Stimulated activated CD8-positive, alpha-beta memory T cell treated with anti-CD3 and anti-CD28 coated beads, Interleukin-15, amount 100 ng/mL, for 4 hours (primary cell): ENCODE measurements around the gene DUOXA2.
"Not testable (repeated sequence)": the region's sequence is repeated elsewhere in the genome, so short reads cannot be mapped to it uniquely, and the experiment has no call there.

ENCODE experiments used
- DNase-seq, 2 donors: peaks; one replicate each; pipeline ENCODE4 v3.0.0-alpha.2; 2020; ENCODE audit warnings: low read depth in 2 of 2

The DUOXA2 gene

DNA sequence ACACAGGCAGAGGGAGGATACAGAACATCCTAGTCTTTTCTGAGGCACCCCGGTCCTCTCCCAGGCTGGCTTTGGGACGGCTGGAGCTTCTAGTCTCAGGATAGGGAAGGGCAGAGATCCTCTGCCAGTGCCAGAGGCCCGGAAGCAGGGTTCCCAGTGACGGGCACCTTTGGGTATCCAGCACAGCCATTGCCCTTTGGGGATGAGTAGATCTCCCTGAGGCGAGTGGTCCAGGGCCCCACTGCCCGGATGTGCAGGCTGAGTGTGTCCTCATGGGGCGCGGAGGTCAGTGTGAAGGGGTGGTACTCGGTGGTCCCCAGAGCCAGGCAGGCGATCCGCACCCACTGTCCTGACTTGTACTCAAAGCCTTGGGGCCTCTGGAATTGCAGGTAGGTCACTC, 18.5 kb upstream of the DUOXA2 start:
- no peak for DNase-seq

GRCh38 chr15:45097466-45097865, 16.7 kb upstream of the DUOXA2 start:
- DNase-seq = no peak

DNA sequence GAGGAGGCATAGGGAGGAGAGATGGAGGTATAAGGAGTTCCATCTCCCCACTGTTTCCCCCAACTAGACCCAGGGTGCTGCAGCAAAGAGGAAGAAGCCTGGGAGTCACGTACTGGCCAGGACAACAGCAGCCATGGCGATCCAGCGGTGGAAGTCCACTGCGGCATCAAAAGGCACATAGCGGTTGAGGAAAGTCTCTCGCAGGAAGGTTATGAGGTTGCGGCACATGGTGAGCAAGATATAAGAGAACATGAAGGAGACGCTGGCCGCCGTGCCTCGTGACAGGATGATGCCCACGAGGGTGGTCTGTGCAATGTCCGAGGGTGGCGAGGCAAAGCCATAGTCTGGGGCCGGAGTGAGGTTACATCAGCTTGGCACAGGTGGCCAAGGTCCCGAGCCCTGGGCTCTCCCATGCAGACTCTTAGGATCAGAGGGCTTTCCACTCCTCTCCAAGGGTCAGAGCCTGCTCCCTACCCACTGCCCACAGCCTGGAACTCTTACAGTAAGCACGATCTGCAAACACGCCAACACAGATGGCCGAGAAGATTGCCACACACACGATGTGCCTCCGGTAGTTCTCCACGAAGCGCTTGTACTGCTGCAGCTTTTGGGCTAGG, 14.5 kb upstream of the DUOXA2 start:
- no peak for DNase-seq

DNA sequence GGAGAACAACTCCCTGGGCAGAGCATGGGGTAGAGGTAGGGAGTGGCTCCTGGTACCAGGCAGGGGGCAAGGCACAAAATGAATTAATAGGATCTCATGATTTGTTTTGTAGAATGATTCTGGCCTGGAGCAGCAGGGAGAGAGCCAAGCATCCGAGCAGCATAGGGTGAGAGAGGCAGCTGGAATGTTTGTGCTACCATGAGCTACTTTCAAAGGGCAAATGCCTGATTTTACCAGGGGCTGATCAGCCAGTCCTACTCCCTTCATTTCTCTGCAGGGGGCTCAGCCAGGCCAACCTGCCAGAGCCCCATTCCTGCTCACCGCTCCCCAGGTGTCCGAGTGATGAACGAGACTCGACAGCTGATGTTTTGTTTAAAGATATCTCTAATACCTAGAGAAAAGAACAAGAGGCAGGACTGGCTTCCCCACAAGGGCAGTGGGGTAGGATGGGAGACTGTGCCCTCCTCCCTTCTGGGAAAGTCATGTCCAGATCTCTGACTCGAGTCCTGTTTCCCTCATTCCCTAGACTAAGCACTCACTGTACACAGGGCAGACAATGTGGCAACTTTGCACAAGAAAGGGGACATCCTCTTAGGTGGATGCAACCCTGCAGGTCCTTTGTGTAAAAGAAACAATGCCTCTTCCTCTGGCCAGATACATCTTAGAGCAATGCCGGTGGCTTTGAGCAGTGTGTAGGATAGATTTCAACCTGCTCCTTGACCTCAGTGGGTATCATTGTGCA, 13.1 kb upstream of the DUOXA2 start:
- DNase-seq = no peak

- DNase-seq = no peak
Observed at GRCh38 chr15:45101749-45102148, 12.4 kb upstream of the DUOXA2 start.

DNA sequence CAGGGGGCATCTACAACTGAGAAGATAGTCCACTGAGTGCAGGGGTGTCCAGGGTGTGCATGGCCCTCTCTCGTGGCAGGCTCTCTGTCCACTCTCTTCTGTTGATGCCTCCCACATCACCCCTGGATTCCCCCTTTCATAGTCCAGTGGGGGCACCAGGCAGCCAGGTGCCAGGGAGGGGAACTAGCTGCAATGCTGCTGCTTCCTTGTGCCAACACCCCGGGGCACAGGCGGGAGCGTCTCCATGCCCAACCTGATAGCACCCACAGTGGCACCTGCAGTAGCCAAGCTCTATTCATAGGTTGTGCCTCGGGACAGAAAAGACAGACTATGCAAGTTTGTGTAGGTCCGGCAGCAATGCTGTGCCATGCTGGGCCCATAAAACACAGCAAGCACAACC, 11.9 kb upstream of the DUOXA2 start:
- no peak for DNase-seq

GRCh38 chr15:45104170-45104569, 10.0 kb upstream of the DUOXA2 start:
- not testable (repeated sequence) for DNase-seq

GRCh38 chr15:45105586-45105985, 8.5 kb upstream of the DUOXA2 start:
- DNase-seq = no peak

DNA sequence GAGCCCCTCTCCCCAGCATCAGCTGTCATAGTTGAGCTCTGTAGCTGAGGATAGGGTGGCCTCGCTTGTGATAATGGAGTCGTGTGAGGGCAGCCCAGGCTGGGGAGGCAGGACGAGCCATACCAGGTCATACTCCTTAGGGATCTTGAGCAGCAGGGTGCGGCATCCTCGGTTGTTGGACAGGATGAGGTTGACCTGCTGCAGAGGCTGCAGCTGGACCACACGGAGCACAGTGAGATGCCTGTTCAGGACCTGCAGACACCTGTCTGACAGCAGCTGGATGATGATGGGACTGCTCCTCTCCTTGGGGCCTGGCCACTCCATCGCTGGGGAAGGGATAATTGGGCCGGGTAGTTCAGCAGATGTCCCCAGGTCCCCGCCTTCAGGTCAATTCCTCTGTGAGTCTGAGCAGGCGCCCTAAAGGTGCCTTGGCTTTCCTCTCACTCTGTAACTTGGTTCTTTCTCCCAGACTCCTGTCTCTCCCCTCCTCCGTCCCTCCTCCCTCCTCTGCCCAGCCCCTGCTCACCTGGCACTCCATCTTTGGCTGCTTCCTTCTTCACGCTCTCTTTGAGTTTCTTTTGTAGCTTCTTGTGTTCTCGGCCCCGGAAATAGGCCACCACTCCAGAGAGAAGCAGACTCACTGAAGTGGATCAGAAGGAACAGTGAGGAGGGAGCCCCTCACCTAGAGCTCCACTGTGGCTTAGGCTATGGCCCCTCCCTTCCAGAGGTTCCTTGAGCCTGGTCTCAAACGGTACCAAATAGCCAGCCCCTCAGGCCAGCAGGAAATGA, 7.9 kb upstream of the DUOXA2 start:
- no peak for DNase-seq

DNA sequence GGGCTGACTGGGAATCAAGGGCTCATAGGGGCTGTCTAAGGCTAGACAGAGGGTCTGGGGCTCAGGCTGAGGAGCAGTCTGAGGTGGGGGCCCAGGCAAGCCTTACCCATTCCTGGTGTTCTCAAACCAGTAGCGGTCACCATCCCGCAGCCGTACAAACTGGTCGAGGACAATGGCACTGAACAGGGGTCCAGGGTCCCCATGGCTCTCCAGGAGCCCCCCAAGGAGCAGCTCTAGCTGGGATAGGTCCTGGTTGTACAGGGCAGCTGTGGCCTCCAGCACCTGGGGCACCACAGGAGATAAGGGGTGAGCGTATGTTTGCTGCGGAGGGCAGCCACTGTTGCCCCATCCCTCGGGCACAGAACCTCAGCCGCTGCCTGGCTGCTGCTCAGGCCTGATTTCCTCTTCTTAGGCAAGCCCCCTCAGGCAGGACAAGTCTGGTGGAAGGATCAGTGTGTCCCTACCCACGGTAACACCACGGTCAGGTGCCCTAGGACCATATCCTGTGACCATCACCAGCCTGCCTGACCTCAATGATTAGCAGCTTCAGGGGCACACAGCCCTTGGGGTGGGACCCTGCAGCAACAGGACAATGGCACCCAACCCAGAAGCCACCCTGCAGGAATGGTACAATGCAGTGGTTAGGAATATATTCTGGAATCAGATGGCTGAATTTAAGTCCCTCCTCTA, 6.0 kb upstream of the DUOXA2 start:
- no peak for DNase-seq

GRCh38 chr15:45110256-45110820, 3.8 kb upstream of the DUOXA2 start:
- no peak for DNase-seq

DNA sequence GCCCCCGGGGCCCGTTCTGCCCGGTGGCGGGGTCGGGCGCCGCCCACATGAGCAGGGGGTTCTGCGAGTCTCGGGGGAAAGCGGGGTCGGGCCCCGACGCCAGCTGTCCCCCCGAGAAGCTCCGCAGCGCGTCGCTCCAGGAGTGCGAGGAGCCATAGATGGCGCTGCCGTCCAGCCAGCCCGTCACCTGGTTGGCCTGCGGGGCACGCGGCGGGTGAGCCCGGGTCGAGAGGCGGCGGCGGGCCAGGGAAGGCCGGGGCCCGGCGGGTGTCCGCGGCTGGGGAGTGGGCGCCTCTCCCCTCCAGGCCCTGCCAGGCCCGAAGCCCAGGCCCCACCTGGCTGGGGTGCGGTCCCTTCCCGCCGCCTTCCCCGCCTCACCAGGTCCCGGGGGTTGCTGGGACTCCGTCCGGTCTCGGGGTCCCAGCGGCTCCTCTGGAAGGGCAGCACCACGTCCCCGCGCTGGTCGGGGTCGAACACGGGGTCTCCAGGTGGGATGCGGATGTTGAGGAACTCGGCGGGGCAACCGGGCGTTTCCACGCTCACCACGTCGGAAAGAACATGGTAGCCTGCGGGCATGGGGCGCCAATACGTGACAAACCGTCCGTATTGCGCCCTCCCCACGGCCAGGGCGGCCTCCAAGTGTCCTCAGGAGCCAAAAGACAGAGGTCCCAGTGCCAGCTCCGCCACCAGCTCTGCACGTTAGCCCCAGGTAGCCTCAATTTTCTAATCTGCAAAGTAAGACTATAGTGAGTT, 2.6 kb upstream of the DUOXA2 start:
- DNase-seq = no peak

DNA sequence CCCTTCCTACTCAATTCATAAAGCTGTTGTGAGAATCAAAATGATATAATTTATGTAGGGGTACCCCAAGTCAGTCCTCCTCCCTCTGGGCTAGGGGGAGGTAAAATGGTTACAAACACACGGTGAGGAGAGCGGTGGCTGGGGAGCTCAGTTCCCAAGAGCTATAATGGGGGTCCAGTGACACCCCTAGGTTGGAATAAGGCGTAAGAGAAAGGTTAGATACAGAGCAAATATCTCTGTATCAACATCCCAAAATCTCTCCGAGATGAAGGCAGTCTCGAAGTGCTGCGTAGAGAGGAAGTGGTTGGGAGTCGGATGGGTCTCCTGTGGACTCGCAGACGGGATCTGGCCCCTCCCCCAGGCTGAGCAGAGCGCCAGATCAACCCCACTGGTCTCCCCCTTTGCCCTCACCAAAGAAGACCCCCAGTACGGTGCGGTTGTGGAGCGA, 2.0 kb upstream of the DUOXA2 start:
- DNase-seq = no peak

DNA sequence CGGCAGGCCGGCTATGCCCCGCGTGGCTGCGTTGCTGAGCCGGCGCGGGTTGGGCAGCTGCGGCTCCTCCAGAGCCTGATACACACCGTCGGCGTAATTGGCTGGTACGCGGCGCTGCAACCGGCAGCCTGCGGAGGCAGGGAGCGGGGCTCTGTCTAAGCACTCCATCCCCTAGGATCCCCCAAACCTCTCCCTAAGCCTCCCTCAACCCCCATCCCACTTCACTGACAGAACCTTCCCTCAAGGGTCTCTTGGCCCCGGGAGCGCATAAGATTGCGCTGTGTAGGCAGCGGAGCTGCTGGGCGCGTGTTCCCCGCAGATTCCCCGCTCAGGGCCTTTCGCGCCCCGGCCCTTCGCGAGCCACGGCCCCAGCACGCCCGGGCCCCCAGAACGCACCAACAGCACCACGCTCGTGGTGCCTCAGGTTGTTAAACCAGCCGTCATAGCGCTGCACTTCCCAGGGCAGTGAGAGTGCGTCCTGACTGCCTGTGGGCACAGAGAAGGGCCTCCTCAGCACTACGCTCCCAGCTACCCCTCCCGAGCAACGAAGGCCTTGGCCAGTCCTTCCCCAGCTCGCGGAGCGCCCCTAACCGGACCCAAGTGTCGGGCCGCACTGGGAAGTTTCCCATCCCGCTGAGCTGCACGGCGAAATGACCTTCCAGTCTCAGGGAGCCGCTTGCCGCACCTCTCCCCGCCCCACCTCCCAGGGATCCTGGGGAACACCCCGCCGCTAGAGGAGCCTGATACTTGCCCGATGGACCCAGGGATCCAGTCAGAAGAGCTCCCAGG, 1.3 kb upstream of the DUOXA2 start:
- DNase-seq = no peak

GRCh38 chr15:45113380-45113990, 641 bp upstream of the DUOXA2 start:
- no peak for DNase-seq

GRCh38 chr15:45114751-45115085, 592 bp downstream of the DUOXA2 start:
- DNase-seq = no peak

- DNase-seq = no peak
Observed at GRCh38 chr15:45115312-45115820, 1.2 kb downstream of the DUOXA2 start.

DNA sequence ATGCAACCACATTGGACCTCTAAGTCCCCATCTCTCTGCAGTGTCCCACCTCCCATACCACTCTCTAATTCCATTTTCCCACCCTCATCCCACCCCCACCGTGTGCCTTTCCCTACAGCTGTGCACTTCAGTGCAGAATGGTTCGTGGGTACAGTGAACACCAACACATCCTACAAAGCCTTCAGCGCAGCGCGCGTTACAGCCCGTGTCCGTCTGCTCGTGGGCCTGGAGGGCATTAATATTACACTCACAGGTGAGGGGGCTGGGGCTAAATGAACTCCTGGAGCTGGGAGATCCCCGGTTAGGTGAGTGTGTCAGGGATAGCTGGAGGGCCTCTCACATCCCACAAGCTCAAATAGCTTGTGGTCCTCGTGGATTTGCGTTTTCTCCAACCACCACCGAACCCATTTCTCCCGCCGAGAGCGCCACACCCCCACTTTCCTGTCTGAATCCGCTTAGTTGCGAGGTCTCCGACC, 1.9 kb downstream of the DUOXA2 start:
- no peak for DNase-seq

DNA sequence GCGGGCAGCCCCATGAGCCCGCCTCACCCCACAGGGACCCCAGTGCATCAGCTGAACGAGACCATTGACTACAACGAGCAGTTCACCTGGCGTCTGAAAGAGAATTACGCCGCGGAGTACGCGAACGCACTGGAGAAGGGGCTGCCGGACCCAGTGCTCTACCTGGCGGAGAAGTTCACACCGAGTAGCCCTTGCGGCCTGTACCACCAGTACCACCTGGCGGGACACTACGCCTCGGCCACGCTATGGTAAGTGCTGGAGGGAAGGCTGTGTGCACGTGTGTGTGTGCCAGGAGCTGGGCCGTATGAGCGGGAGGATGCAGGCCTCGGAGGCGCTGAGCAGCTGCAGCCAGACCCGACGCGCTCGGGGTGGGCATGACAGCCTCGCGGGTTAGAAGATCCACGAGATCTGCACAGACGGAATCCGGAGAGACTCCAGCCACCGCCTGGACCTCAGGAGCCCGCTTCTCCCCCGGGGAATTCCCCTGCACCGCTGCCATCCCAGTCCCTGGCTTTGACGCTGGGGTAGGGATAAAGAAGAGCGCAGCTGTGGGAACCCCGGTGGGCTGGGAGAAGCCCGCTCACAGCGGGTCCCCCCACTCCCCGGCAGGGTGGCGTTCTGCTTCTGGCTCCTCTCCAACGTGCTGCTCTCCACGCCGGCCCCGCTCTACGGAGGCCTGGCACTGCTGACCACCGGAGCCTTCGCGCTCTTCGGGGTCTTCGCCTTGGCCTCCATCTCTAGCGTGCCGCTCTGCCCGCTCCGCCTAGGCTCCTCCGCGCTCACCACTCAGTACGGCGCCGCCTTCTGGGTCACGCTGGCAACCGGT, 2.6 kb downstream of the DUOXA2 start:
- DNase-seq = no peak
